ENCODE measurements around the gene UQCRHL. TPM values are rescaled to one million over a fixed set of nuclear protein-coding genes. Genes with fewer than 3 reads are reported as not detected.

UQCRHL gene
- total and polyA plus RNA-seq, 2 experiments from 2014 or later = 2.3 to 3.0 TPM

- no peak for TF ChIP-seq EZH2phosphoT487 (IDR thresholded peaks at IDR 0.05; ENCODE audit: unreplicated experiment)
- TF ChIP-seq STAT1 (IDR thresholded peaks at IDR 0.05; ENCODE audit: unreplicated experiment) = no peak
- no peak for TF ChIP-seq REST (IDR thresholded peaks at IDR 0.05; ENCODE audit: unreplicated experiment)
- TF ChIP-seq JUNB (IDR thresholded peaks at IDR 0.05; ENCODE audit: unreplicated experiment) = no peak
- TF ChIP-seq ZNF331 (CRISPR knock-in tag; IDR thresholded peaks at IDR 0.05; ENCODE audit: low read depth) = no peak
- no peak for TF ChIP-seq EZH2 (IDR thresholded peaks at IDR 0.05; ENCODE audit: low read depth, unreplicated experiment)
- TF ChIP-seq ETS1 (IDR thresholded peaks at IDR 0.05) = no peak
- TF ChIP-seq CREB1 (CRISPR knock-in tag; IDR thresholded peaks at IDR 0.05; ENCODE audit: low read depth) = no peak
- no peak for TF ChIP-seq POLR2AphosphoS5 (IDR thresholded peaks at IDR 0.05; ENCODE audit: low read depth)
- no peak for TF ChIP-seq NANOG (IDR thresholded peaks at IDR 0.05; ENCODE audit: borderline replicate concordance)
- TF ChIP-seq CTCF (conservative IDR thresholded peaks at IDR 0.05; ENCODE audit: low read depth in 2 of 2) = no peak
- ATAC-seq (no peak), DNase-seq (ENCODE audit: low spot score) (no peak)
- no peaks in the 10 kb centered on the region for H3K4me1 ChIP-seq (ENCODE audit: insufficient read depth)
- Mint-ChIP-seq H3K9me3 (no peaks in the 10 kb centered on the region), H3K27ac (no peak overlapping the region), H3K4me1 (peaks cover 6% of the 10 kb centered on the region), H3K36me3 (ENCODE audit: low read depth) (no peaks in the 10 kb centered on the region), H3K4me3 (no peak overlapping the region), H3K27me3 (ENCODE audit: insufficient read depth, low read depth, poor library complexity) (peaks cover 11% of the 10 kb centered on the region)
- H3F3A ChIP-seq (replicated peaks; ENCODE audit: low read depth) = 0 out of 2 replicates have a peak, but pooled peaks cover 6% of the 10 kb centered on the region
- no peaks in the 10 kb centered on the region for H3K36me3 ChIP-seq (ENCODE audit: insufficient read depth)
- no peak overlapping the region for H2AFZ ChIP-seq
- H3K4me3 ChIP-seq = no peak overlapping the region
- H3K79me2 ChIP-seq (replicated peaks; ENCODE audit: insufficient read depth) = no peaks in the 10 kb centered on the region
- no peaks in the 10 kb centered on the region for H3K27me3 ChIP-seq (ENCODE audit: insufficient read depth)
- H3K9me2 ChIP-seq (ENCODE audit: insufficient read depth) = no peaks in the 10 kb centered on the region
- H3K27ac ChIP-seq (ENCODE audit: low read depth) = no peak overlapping the region
- no peaks in the 10 kb centered on the region for H4K20me1 ChIP-seq (replicated peaks; ENCODE audit: insufficient read depth)
- no peak overlapping the region for H3K4me2 ChIP-seq
Measured at GRCh38 chr1:15807121-15807520, 328 bp downstream of the UQCRHL start.
